ENCODE measurements around the gene TRPM4.
"Not testable (repeated sequence)": the region's sequence is repeated elsewhere in the genome, so short reads cannot be mapped to it uniquely, and the experiment has no call there.

Gene TRPM4

DNA sequence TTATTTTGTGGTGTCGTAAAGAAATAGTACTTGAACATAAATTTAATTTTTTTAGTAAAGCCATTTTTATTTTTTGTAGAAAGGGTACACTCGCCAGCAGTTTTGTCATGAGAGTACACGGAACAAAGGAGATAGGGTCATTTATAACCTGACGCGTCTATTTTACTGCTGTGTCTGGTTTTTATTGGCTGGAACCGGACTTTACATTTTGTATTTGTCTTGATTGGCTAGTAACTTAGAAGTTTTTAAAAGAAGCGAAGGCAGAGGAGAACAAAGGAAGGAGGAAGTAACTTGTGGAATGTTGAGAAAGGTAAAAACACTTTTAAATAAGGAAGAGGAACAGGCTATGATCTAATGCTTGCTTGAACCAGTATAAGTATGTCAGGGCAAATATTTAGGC, 43.5 kb downstream of the TRPM4 start (continued):
- TF ChIP-seq, protein P1, sequence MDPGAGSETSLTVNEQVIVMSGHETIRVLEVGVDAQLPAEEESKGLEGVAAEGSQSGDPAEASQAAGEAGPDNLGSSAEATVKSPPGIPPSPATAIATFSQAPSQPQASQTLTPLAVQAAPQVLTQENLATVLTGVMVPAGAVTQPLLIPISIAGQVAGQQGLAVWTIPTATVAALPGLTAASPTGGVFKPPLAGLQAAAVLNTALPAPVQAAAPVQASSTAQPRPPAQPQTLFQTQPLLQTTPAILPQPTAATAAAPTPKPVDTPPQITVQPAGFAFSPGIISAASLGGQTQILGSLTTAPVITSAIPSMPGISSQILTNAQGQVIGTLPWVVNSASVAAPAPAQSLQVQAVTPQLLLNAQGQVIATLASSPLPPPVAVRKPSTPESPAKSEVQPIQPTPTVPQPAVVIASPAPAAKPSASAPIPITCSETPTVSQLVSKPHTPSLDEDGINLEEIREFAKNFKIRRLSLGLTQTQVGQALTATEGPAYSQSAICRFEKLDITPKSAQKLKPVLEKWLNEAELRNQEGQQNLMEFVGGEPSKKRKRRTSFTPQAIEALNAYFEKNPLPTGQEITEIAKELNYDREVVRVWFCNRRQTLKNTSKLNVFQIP (CRISPR knock-in tag; IDR thresholded peaks at IDR 0.05; ENCODE audit: borderline replicate concordance, low read depth) = no peak

DNA sequence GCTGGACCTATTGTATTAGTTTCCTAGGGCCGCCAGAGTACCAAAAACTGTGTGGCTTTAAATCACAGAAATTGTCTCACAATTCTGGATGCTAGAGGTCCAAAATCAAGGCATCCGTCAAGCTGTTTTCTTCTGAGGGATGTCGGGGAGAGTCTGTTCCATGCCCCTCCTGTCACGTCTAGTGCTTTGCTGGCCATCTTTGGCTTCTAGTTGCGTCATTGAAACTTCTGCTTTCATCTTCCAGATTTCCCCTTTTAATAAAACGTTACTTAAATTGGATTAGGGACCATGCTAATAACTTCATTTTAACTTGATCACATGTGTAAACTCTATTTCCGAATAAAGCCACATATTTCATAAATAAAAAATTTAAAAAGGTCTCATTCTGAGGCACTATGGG, 47.5 kb downstream of the TRPM4 start:
- no peak for ATAC-seq
- TF ChIP-seq ZFP30 (CRISPR knock-in tag; IDR thresholded peaks at IDR 0.05) (no peak), CSDC2 (CRISPR knock-in tag; IDR thresholded peaks at IDR 0.05) (no peak), ZNF70 (CRISPR knock-in tag; IDR thresholded peaks at IDR 0.05) (no peak), OSR1 (CRISPR knock-in tag; IDR thresholded peaks at IDR 0.05) (no peak), SNAI2 (CRISPR knock-in tag; IDR thresholded peaks at IDR 0.05) (no peak), TCF4 (CRISPR knock-in tag; IDR thresholded peaks at IDR 0.05; ENCODE audit: borderline replicate concordance) (no peak), ISL1 (CRISPR knock-in tag; IDR thresholded peaks at IDR 0.05) (no peak), ESRRG (CRISPR knock-in tag; IDR thresholded peaks at IDR 0.05) (no peak), RARB (CRISPR knock-in tag; IDR thresholded peaks at IDR 0.05) (no peak), ZNF8 (CRISPR knock-in tag; IDR thresholded peaks at IDR 0.05) (no peak), TOX (CRISPR knock-in tag; IDR thresholded peaks at IDR 0.05; ENCODE audit: borderline replicate concordance) (no peak), GLIS3 (CRISPR knock-in tag; IDR thresholded peaks at IDR 0.05) (no peak), ZNF565 (CRISPR knock-in tag; conservative IDR thresholded peaks at IDR 0.05; ENCODE audit: low read depth) (no peak), ZFP3 (CRISPR knock-in tag; IDR thresholded peaks at IDR 0.05) (no peak), BACH2 (CRISPR knock-in tag; IDR thresholded peaks at IDR 0.05; ENCODE audit: borderline replicate concordance) (no peak), ARNTL (CRISPR knock-in tag; IDR thresholded peaks at IDR 0.05; ENCODE audit: borderline replicate concordance, low read depth) (no peak)
- TF ChIP-seq, protein P1 (CRISPR knock-in tag; IDR thresholded peaks at IDR 0.05; ENCODE audit: borderline replicate concordance, low read depth) = no peak
- TF ChIP-seq, protein P2, sequence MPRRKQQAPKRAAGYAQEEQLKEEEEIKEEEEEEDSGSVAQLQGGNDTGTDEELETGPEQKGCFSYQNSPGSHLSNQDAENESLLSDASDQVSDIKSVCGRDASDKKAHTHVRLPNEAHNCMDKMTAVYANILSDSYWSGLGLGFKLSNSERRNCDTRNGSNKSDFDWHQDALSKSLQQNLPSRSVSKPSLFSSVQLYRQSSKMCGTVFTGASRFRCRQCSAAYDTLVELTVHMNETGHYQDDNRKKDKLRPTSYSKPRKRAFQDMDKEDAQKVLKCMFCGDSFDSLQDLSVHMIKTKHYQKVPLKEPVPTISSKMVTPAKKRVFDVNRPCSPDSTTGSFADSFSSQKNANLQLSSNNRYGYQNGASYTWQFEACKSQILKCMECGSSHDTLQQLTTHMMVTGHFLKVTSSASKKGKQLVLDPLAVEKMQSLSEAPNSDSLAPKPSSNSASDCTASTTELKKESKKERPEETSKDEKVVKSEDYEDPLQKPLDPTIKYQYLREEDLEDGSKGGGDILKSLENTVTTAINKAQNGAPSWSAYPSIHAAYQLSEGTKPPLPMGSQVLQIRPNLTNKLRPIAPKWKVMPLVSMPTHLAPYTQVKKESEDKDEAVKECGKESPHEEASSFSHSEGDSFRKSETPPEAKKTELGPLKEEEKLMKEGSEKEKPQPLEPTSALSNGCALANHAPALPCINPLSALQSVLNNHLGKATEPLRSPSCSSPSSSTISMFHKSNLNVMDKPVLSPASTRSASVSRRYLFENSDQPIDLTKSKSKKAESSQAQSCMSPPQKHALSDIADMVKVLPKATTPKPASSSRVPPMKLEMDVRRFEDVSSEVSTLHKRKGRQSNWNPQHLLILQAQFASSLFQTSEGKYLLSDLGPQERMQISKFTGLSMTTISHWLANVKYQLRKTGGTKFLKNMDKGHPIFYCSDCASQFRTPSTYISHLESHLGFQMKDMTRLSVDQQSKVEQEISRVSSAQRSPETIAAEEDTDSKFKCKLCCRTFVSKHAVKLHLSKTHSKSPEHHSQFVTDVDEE (CRISPR knock-in tag; IDR thresholded peaks at IDR 0.05) = no peak
- TF ChIP-seq, protein P3, sequence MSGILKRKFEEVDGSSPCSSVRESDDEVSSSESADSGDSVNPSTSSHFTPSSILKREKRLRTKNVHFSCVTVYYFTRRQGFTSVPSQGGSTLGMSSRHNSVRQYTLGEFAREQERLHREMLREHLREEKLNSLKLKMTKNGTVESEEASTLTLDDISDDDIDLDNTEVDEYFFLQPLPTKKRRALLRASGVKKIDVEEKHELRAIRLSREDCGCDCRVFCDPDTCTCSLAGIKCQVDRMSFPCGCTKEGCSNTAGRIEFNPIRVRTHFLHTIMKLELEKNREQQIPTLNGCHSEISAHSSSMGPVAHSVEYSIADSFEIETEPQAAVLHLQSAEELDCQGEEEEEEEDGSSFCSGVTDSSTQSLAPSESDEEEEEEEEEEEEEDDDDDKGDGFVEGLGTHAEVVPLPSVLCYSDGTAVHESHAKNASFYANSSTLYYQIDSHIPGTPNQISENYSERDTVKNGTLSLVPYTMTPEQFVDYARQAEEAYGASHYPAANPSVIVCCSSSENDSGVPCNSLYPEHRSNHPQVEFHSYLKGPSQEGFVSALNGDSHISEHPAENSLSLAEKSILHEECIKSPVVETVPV (CRISPR knock-in tag; IDR thresholded peaks at IDR 0.05) = no peak

DNA sequence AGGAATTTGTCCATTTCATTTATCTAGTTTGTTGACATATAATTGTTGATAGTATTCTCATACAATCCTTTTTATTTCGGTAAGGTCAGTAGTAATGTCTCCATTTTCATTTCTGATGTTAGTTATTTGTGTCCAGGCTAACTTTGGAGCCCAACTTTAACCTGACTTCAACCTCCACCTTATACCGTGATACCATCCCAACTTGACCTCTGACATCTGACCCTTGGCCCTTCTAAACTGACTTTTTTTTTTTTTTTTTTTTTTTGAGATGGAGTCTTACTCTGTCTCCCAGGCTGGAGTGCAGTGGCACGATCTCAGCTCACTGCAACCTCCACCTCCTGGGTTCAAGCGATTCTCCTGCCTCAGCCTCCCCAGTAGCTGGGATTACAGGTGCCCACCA, 51.9 kb downstream of the TRPM4 start:
- ATAC-seq = not testable (repeated sequence)

DNA sequence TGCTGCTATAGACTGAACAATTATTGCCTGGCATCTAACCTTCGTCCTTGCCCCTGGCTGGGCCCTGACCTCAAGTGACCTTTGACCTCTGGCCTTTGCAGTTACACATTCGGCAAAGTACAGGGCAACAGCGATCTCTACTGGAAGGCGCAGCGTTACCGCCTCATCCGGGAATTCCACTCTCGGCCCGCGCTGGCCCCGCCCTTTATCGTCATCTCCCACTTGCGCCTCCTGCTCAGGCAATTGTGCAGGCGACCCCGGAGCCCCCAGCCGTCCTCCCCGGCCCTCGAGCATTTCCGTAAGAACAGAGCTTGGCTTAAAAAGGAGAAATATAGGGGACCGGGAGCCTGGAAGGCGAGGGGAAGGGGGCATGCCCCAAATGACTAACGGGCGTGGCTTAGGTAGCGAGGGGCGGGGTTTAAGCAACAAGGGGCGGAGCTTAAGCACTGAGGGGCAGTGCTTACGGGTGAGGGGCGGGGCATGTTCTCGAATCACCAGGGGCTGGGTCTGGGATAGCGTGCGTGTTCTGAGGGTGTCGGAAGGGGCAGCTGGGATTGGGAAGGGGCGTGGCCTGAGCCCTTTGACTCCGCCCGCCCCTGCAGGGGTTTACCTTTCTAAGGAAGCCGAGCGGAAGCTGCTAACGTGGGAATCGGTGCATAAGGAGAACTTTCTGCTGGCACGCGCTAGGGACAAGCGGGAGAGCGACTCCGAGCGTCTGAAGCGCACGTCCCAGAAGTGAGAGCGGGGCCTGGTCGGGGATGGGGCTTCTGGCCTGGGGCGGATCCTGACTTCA, 52.7 kb downstream of the TRPM4 start:
- no peak; the same call in 1 of the 3 replicates for ATAC-seq
- TF ChIP-seq, protein P2 (CRISPR knock-in tag; IDR thresholded peaks at IDR 0.05) = no peak
- TF ChIP-seq ZFP30 (CRISPR knock-in tag; IDR thresholded peaks at IDR 0.05) = no peak
- TF ChIP-seq ISL1 (CRISPR knock-in tag; IDR thresholded peaks at IDR 0.05) = no peak
- TF ChIP-seq BACH2 (CRISPR knock-in tag; IDR thresholded peaks at IDR 0.05; ENCODE audit: borderline replicate concordance) = no peak
- TF ChIP-seq, protein P4, sequence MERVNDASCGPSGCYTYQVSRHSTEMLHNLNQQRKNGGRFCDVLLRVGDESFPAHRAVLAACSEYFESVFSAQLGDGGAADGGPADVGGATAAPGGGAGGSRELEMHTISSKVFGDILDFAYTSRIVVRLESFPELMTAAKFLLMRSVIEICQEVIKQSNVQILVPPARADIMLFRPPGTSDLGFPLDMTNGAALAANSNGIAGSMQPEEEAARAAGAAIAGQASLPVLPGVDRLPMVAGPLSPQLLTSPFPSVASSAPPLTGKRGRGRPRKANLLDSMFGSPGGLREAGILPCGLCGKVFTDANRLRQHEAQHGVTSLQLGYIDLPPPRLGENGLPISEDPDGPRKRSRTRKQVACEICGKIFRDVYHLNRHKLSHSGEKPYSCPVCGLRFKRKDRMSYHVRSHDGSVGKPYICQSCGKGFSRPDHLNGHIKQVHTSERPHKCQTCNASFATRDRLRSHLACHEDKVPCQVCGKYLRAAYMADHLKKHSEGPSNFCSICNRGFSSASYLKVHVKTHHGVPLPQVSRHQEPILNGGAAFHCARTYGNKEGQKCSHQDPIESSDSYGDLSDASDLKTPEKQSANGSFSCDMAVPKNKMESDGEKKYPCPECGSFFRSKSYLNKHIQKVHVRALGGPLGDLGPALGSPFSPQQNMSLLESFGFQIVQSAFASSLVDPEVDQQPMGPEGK (CRISPR knock-in tag; IDR thresholded peaks at IDR 0.05; ENCODE audit: borderline replicate concordance) = no peak
- no peak for TF ChIP-seq ZNF70 (CRISPR knock-in tag; IDR thresholded peaks at IDR 0.05)
- TF ChIP-seq ZNF565 (CRISPR knock-in tag; conservative IDR thresholded peaks at IDR 0.05; ENCODE audit: low read depth) = no peak
